ENCODE results near the gene CACNG8.
"Not testable (repeated sequence)": the region's sequence is repeated elsewhere in the genome, so short reads cannot be mapped to it uniquely, and the experiment has no call there.

The CACNG8 gene

GRCh38 chr19:53962887-53963431 lies at the start of gene CACNG8:
TSS of gene CACNG8 (plus strand) at chr19:53962937.
- no peak for DNase-seq

- DNase-seq = no peak
Measured at GRCh38 chr19:53915000-53915399, 47.7 kb upstream of the CACNG8 start.

- DNase-seq = no peak
Measured at GRCh38 chr19:53916004-53916403, 46.7 kb upstream of the CACNG8 start.

GRCh38 chr19:53917356-53917755 lies 45.4 kb upstream of the CACNG8 start:
- no peak for DNase-seq

- no peak for DNase-seq
Measured at GRCh38 chr19:53927739-53928138, 35.0 kb upstream of the CACNG8 start.

- no peak for DNase-seq
Measured at GRCh38 chr19:53936029-53936428, 26.7 kb upstream of the CACNG8 start.

DNA sequence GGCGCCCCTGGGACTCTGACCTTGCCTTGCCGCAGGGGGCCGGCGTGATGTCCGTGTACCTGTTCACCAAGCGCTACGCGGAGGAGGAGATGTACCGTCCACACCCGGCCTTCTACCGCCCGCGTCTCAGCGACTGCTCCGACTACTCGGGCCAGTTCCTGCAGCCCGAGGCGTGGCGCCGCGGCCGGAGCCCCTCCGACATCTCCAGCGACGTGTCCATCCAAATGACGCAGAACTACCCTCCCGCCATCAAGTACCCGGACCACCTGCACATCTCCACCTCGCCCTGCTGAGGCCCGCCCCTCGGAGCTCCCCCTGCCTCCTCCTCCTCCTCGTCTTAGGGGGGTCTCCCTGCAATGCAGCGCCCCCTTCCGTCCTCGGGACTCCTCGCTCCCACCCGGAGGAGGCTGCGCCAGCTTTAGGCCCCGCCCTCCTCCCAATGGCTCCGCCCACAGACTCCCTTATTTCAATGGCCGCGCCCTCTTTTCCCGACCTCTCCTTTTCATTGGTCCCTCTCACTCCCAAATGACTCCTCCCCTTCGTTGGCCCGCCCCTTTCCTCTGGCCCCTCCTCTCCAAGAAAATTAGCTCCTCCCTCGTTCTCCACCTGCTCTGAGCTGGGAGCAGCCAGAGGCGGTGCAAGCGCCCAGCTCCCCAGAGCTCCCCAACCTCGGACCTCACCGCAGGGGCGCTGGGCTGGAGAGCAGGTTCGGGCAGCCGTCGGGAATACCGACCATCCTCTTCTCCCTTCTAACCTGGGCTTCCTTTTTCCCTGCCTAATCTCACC lies 20.5 kb upstream of the CACNG8 start:
- no peak for DNase-seq

DNA sequence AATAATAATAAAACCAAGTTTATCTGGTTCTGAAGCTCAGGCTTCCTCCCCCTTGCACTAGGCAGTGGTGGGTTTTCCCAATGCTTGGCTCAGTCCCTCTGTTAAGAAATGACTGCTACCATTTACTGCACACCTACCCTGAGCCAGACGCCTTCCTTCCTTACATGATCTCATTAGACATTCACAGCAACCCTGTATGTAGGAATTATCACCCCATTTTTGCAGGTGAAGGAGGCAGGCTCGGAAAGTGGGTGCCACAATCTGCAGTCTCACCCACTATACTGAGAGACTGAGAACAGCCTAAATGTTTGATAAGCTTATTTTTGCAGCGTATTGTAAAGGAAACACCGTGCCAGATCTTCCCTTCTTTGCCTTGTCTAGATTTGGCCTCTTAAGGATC lies 18.3 kb upstream of the CACNG8 start:
- no peak for DNase-seq

DNA sequence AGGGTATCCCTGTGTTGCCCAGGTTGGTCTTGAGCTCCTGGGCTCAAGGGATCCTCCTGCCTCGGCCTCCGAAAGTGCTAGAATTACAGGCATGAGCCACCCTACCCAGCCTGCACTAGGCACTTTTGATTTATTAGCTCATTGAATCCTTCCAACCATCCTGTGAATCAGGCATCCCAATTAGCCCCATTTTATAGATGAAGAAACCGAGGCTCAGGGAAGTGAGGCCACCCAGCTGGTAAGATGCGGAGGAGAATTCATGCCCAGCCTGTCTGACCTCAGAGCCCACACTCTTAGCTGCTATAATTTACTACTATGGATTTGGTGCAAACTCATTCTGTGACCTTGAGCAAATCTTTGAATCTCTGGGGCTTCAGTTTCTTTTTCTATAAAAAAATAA lies 17.8 kb upstream of the CACNG8 start:
- DNase-seq = no peak

- DNase-seq = no peak
Measured at GRCh38 chr19:53945441-53945840, 17.3 kb upstream of the CACNG8 start.

- no peak for DNase-seq
Measured at GRCh38 chr19:53945998-53946397, 16.7 kb upstream of the CACNG8 start.

GRCh38 chr19:53947624-53948023 lies 15.1 kb upstream of the CACNG8 start:
- DNase-seq = no peak

DNA sequence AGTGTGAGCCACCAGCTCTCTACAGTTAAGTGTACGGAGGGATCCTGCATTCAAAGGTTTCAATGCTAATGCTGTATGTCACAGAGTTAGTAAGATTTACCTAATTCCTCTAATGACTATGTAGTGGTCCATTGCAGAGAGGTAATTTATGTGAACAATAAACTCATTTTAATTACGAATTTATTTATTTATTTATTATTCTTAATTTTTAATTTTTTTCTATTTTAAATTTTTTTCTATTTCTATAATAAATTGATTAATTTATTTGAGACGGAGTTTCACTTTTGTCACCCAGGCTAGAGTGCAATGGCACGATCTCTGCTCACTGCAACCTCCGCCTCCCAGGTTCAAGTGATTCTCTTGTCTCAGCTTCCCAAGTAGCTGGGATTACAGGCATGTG lies 14.1 kb upstream of the CACNG8 start:
- not testable (repeated sequence) for DNase-seq

DNA sequence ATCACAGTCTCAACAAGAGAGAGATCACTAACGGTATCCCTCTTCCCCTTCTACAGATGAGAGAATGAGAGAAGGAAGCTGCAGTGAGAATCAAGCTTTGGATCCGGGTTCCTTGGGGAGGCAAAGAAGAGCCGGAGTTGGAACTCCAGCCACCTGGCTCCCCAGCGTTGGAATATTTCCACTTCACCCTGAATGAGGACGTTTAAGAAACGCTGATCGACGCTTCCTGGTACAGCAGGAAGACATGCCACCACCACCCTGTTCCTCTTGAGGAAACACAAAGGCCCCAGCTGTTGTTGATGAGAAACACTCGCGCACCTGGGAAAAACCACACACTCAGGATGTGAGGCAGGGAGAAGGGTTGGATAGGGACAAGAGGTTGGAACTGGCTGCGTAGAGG lies 11.3 kb upstream of the CACNG8 start:
- no peak for DNase-seq

GRCh38 chr19:53951947-53952346 lies 10.8 kb upstream of the CACNG8 start:
- DNase-seq = no peak

GRCh38 chr19:53953383-53953782 lies 9.4 kb upstream of the CACNG8 start:
- DNase-seq = no peak

DNA sequence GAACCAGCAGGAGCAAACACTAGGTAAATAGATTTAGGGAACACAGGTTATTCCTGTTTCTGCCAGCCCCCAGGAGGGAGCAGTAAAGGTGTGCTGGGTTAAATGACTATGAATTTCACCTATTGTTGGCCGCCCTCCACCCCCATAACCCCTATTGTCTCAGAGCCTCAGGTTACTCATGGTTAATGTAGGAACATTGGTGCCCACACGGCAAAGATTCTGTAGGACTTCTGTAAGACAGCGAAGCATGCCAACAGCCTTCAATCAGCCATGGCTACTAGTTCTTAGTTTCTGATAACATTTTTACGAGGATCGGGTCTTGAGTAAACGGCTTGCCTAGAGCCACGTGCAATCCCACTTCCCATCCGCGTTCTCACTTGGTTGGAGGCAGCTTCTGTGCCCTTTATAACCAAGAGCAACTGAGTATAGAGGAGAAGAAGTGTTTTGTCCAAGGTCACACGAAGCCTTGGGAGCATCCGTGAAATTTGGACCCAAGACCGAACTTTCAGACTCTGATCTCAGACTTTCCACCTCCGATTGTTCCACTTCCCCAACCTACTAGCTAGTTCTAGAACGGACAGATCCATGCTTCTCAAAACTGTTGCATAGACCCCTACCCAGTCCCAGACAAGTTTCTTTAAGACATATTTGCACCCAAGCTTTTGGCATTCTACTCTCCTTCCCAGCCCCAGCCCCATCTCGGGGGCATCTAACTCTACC lies 5.1 kb upstream of the CACNG8 start:
- no peak for DNase-seq

GRCh38 chr19:53958168-53958571 lies 4.6 kb upstream of the CACNG8 start:
- DNase-seq = no peak

DNA sequence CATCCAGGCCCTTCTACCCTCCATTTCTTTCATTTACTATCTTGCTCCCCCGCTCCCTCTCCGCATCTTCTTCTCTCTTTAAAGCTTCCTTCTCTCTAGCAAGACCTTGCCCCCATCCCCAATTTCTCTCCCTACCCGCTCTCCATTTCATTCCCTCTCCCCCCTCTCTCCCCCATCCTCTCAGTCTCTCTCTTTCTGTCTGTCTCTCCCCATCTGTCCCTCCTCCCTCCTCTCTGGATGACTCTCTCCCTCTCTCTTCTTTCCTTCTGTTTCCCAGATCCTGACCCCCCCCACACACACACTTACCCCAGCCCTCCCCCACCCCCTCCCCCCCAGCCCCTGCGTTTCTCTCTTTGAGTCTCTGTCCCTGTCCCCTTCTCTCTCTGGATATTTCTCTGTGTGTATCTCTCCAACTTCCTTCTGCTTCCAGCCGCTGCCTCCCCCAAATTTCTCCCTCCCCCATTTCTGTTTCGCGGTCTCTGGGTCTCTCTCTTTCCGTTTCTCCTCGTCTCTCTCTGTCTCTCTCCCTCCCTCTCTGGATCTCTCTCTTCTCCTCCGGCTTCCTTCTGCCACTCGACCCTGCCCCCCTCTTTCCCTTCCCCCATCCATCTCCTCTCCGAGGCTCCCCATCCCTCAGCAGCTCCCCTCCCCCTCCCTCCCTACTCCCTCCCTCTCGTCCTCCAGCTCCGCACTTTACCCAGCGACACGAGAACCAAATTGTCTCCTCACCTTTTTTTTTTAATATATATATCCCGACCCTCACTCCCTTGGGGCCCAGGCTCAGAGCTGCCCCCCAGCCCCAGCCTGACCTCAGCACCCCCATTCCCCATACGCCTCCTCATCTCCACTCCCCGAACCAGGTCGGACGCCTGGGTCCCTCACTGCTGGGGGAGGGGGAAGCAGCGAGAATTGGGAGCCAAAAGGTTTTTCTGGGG lies 3.6 kb upstream of the CACNG8 start:
- no peak for DNase-seq

GRCh38 chr19:53960187-53960586 lies 2.5 kb upstream of the CACNG8 start:
- no peak for DNase-seq

GRCh38 chr19:53960886-53961285 lies 1.9 kb upstream of the CACNG8 start:
- no peak for DNase-seq

- no peak for DNase-seq
Measured at GRCh38 chr19:53961523-53962356, 997 bp upstream of the CACNG8 start.

All from CD4-positive, alpha-beta T cell treated with Interleukin-4 for 4 hours (primary cell).